ENCODE measurements around the gene RAB40C. TPM values are rescaled to one million over a fixed set of nuclear protein-coding genes. Genes with fewer than 3 reads are reported as not detected.

The RAB40C gene
- total RNA-seq, 1 donor from 2014 or later = 6.0 TPM

GRCh38 chr16:576823-577201 lies 13.1 kb upstream of the RAB40C start:
- H3K79me2 ChIP-seq (ENCODE audit: low read depth) = no peaks in the 10 kb centered on the region
- TF ChIP-seq CTCF (IDR thresholded peaks at IDR 0.05) = peak; percentile 50
- no peak for TF ChIP-seq EZH2phosphoT487 (IDR thresholded peaks at IDR 0.05)
- peaks cover 31% of the 10 kb centered on the region for H4K20me1 ChIP-seq (ENCODE audit: low read depth)
- peaks cover 4% of the 10 kb centered on the region for H3F3A ChIP-seq (ENCODE audit: low read depth)
- Mint-ChIP-seq H3K4me3 (no peak overlapping the region), H3K27ac (no peak overlapping the region), H3K4me1 (peaks cover 5% of the 10 kb centered on the region), H3K27me3 (ENCODE audit: insufficient read depth, low read depth) (peaks cover 2% of the 10 kb centered on the region), H3K9me3 (no peaks in the 10 kb centered on the region), H3K36me3 (no peaks in the 10 kb centered on the region)
- H3K9ac ChIP-seq = no peak overlapping the region
- no peaks in the 10 kb centered on the region for H3K36me3 ChIP-seq
- no peaks in the 10 kb centered on the region for H3K4me1 ChIP-seq
- no peaks in the 10 kb centered on the region for H3K27me3 ChIP-seq
- no peak overlapping the region for H3K4me3 ChIP-seq
- H3K4me2 ChIP-seq = no peak overlapping the region
- no peak overlapping the region for H3K27ac ChIP-seq
- peak; percentile 72 for DNase-seq (ENCODE audit: low spot score)
- no peaks in the 10 kb centered on the region for H3K9me3 ChIP-seq (ENCODE audit: low read depth)
- no peak overlapping the region for H2AFZ ChIP-seq (replicated peaks)

GRCh38 chr16:577796-578195 lies 12.1 kb upstream of the RAB40C start:
- Mint-ChIP-seq H3K36me3 (no peaks in the 10 kb centered on the region), H3K4me1 (peaks cover 3% of the 10 kb centered on the region), H3K27ac (no peak overlapping the region), H3K4me3 (no peak overlapping the region), H3K27me3 (ENCODE audit: insufficient read depth, low read depth) (peaks cover 2% of the 10 kb centered on the region), H3K9me3 (no peaks in the 10 kb centered on the region)
- H3K9me3 ChIP-seq (ENCODE audit: low read depth) = no peaks in the 10 kb centered on the region
- no peak overlapping the region for H3K9ac ChIP-seq
- DNase-seq (ENCODE audit: low spot score) = no peak
- no peaks in the 10 kb centered on the region for H3K79me2 ChIP-seq (ENCODE audit: low read depth)
- no peaks in the 10 kb centered on the region for H3K4me1 ChIP-seq
- no peak overlapping the region for H3K27ac ChIP-seq
- H3K4me3 ChIP-seq = no peak overlapping the region
- peaks cover 5% of the 10 kb centered on the region for H3F3A ChIP-seq (ENCODE audit: low read depth)
- H4K20me1 ChIP-seq (ENCODE audit: low read depth) = peaks cover 29% of the 10 kb centered on the region
- H3K4me2 ChIP-seq = no peak overlapping the region
- H2AFZ ChIP-seq (replicated peaks) = no peak overlapping the region
- no peak for TF ChIP-seq CTCF (IDR thresholded peaks at IDR 0.05)
- TF ChIP-seq EZH2 (IDR thresholded peaks at IDR 0.05) = no peak
- no peak for TF ChIP-seq EZH2phosphoT487 (IDR thresholded peaks at IDR 0.05)
- H3K27me3 ChIP-seq = no peaks in the 10 kb centered on the region
- no peaks in the 10 kb centered on the region for H3K36me3 ChIP-seq

- Histone ChIP-seq H3K79me2 (ENCODE audit: low read depth) (no peaks in the 10 kb centered on the region), H3K27ac (no peak overlapping the region), H3K36me3 (no peaks in the 10 kb centered on the region), H3K4me2 (peak overlapping the region; percentile 58), H3K9me3 (ENCODE audit: low read depth) (no peaks in the 10 kb centered on the region), H2AFZ (replicated peaks) (no peak overlapping the region), H3K4me1 (no peaks in the 10 kb centered on the region), H3F3A (ENCODE audit: low read depth) (peaks cover 10% of the 10 kb centered on the region), H3K9ac (no peak overlapping the region), H4K20me1 (ENCODE audit: low read depth) (peaks cover 34% of the 10 kb centered on the region), H3K27me3 (peaks cover 1% of the 10 kb centered on the region), H3K4me3 (no peak overlapping the region)
- Mint-ChIP-seq H3K4me3 (no peak overlapping the region), H3K4me1 (peaks cover 3% of the 10 kb centered on the region), H3K36me3 (no peaks in the 10 kb centered on the region), H3K27me3 (ENCODE audit: insufficient read depth, low read depth) (peaks cover 2% of the 10 kb centered on the region), H3K9me3 (no peaks in the 10 kb centered on the region), H3K27ac (no peak overlapping the region)
- no peak for DNase-seq (ENCODE audit: low spot score)
- no peak for TF ChIP-seq EZH2 (IDR thresholded peaks at IDR 0.05)
- TF ChIP-seq CTCF (IDR thresholded peaks at IDR 0.05) = no peak
- no peak for TF ChIP-seq EZH2phosphoT487 (IDR thresholded peaks at IDR 0.05)
These were observed 11.5 kb upstream of the RAB40C start for GRCh38 chr16:578232-578869.

Data from neural progenitor cell (in vitro differentiated cells).